LNCAP (cell line): ENCODE data around the gene UQCRC1.

Experiments
- TF ChIP-seq, protein P1 (sequence below): fragments of 450-650 bp; IDR thresholded peaks from 2 replicates; pipeline ENCODE4 v1.5.1; 2017; ENCODE audit warnings: mild to moderate bottlenecking

UQCRC1 gene

DNA sequence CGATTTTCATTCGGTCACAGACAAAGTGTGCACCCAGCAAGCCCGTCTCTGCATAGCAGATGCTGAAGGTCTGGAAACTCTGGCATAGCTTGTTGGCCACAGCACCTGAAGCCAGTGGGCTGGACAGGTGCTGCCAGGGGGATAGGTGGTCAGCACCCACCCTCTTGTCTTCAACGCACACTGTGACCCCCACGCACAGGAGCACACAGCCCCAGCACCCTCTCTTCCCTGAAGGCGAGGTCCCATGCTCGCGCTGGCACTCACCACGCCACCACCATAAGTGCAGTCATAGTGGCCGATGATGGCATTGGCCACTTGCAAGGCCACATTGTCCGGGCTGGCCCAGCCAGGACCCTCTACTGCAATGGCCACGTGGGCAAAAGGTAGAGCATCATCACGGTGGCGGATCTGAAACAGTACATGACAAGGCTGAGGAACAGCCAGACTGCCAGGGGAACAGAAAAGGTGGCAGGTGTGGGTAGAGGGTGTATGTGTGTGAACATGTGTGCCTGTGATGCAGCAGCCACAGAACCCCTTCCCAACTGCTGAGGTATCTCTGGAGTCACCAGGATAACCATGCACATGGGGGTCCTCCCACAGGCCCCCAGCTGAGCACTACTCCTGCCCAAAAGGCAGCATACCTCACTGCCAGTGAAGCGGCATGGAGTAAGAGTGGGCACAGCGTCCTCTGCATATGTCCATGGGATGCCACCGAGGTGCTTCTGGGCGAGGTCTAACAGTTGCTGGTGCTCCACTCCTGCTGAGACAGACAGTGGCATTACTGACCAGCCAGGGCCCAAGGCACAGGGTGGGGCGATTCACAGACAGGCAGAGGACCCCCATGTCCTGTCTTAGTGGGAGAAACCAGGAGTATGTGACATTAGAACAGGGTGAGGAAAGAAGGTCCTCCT lies 8.5 kb downstream of the UQCRC1 start:
- TF ChIP-seq, protein P1, sequence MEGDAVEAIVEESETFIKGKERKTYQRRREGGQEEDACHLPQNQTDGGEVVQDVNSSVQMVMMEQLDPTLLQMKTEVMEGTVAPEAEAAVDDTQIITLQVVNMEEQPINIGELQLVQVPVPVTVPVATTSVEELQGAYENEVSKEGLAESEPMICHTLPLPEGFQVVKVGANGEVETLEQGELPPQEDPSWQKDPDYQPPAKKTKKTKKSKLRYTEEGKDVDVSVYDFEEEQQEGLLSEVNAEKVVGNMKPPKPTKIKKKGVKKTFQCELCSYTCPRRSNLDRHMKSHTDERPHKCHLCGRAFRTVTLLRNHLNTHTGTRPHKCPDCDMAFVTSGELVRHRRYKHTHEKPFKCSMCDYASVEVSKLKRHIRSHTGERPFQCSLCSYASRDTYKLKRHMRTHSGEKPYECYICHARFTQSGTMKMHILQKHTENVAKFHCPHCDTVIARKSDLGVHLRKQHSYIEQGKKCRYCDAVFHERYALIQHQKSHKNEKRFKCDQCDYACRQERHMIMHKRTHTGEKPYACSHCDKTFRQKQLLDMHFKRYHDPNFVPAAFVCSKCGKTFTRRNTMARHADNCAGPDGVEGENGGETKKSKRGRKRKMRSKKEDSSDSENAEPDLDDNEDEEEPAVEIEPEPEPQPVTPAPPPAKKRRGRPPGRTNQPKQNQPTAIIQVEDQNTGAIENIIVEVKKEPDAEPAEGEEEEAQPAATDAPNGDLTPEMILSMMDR = no peak

DNA sequence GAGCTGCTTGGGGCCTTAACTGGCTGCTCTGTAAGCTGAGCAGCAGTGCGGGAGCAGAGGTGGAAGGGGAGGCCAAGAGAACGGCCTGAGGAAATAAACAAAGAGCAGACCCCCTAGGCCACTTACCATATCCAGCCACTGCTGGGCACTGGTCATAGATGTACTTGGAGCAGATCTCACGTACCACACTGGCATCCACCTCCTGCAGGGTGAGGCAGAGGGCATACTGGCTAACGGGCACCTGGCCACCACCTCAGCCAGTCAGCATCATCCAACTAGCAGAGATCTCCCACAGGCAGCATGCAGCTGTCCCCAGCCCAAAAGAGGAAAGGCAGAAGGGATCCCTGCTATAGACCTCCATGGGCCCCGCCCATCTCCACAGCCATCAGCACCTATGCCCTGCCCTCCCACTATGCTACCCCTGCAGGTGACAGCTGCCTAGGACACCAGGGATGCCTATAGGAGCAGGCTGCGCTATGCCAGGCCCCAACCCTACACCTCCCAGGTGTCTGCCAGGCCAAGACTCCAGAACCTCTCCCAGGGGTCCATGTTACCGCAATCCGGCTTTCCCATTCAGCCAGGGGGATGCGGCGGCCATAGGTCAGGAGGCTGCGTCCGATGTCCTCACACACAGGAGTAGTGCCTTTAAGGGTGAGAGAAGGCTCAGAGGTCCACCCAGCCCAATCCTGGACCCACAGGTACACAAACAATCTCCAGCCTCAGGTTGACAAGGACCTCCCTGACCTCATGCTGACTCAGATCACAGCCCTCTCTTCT lies 9.7 kb downstream of the UQCRC1 start:
- TF ChIP-seq, protein P1 = no peak

DNA sequence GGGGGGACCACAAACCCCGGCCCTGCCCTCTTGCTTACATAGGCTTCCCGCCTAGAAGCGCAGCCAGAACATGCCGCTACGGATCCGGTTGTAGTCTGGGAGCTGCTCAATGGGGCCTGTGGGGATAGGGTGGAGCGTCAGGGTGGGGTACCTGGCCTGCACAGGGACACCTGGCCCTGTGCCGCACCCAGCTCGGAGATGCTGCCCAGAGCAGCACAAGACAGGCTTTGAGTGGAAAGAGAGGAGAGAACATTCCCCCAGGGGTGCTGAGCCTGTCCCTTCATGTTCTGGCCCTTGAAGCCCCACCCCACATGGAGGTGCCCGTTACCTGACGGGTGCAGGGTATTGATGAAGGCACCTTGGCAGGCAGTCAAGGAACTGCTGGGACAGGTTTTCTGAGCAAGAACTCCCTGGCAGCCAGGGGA lies 10.4 kb downstream of the UQCRC1 start:
- TF ChIP-seq, protein P1 = no peak

DNA sequence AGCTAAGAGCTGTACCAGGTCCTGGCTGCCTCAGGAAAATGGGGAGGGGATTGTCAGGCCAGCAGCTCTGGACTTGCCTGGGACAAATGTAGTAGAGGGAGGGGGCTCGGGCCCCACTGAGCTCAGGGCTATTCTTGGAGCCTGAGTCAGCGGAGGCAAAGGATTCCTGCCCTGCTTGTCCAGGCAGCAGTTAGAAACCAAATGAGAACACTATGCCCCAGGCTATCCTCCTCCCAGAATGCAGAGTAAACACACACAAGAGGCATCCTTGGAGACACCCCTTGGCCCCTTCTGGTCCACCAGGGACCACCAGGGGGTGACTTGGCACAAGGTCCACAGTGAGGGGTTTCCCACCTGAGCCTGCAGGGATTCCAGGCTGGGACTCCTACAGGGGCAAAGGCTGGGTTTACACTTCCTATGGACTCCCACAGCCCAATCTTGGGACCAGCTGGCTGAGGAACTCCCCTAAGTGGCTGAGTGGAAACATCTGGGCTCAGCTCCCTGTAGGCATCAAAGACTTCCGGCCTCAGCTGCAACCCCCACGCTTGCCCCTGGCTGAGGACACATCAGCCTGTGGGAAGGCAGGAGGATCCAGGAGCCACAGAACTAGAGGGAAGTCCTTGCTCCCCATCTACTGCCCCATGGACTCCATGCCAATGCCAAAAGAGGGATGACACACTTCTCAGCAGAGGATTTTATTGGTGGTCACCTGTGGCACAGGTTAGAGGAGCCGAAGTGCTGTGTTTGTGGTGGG lies 10.9 kb downstream of the UQCRC1 start:
- TF ChIP-seq, protein P1 = no peak

GRCh38 chr3:48597408-48597800 lies 12.0 kb downstream of the UQCRC1 start:
- TF ChIP-seq, protein P1 = no peak

DNA sequence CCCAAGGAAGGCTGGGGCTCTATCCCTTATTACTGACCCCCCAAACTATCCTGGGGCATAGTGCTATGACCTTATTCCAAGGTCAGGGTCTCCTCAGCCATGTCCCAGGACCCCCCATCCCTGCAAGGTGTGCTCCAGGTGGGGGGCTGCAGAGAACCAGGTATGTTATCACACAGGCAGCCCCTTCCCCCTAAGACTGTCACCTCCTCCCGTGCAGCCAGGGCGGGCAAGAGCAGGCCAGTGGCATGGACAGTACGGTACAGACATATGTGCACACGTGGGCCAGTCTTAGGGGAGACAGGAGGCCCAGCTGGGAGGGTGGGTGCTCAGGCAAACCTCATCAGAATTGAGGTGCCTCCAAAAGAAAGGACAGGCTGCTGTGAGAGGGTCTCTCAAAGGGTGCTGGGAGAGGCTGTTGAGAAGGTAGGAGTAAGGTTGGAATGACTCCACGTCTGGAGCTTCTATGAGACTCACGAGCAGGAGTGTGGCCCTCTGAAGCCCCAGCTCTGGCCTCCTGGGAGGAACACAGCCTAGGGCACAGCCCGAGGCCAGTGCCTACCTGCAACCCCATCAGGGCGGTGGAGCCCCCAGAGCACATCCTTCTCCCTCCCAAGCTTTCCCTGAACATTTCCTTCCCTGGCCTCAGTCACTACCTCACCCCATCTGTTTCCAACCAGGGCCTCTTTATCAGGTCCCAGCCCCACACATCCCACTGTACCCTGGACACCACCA lies 12.6 kb downstream of the UQCRC1 start:
- TF ChIP-seq, protein P1 = no peak

DNA sequence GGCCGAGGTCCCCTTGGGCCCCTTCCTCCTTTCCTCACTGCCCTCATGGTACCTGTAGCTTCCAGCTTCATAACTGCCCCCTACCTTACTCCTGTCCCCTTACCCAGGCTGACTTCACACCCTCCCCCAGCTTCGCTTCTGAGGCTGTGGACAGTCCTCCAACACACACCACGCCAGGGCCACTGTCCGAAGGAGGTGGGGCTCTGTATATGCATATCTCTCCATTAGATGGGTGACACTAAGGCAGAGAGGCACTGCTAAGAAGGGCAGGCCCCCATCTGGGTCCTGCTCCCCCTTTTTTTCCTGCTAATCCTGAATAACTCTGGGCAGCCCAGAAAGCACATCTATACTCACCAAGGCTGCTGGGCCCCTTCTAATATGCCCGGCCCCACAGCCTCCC lies 13.3 kb downstream of the UQCRC1 start:
- TF ChIP-seq, protein P1 = no peak
